Measurements from ENCODE around the gene PITPNM1. TPM values are rescaled to one million over a fixed set of nuclear protein-coding genes. Genes with fewer than 3 reads are reported as not detected.

Gene PITPNM1
- total and polyA plus RNA-seq, 2 of the 13 experiments (the other 11 are each of a cell fraction or from before 2014, with no cell fraction given) = 8.2 to 8.5 TPM

- TF ChIP-seq ZZZ3 (CRISPR knock-in tag; IDR thresholded peaks at IDR 0.05; ENCODE audit: borderline replicate concordance) (peak; percentile 75; the same call in 1 of the 2 replicates), ZBTB7A (CRISPR knock-in tag; IDR thresholded peaks at IDR 0.05) (peak; percentile 89), ZNF570 (CRISPR knock-in tag; IDR thresholded peaks at IDR 0.05; ENCODE audit: borderline replicate concordance) (peak; percentile 51), ZNF781 (CRISPR knock-in tag; IDR thresholded peaks at IDR 0.05; ENCODE audit: borderline replicate concordance, not compliant biosample characterization) (peak; percentile 99), ZNF205 (CRISPR knock-in tag; IDR thresholded peaks at IDR 0.05) (peak; percentile 79), DMAP1 (CRISPR knock-in tag; IDR thresholded peaks at IDR 0.05) (peak; percentile 87), ZFX (CRISPR knock-in tag; IDR thresholded peaks at IDR 0.05; ENCODE audit: low read depth) (peak; percentile 88), NFE2L2 (IDR thresholded peaks at IDR 0.05; ENCODE audit: low read length) (no peak), ZNF644 (CRISPR knock-in tag; IDR thresholded peaks at IDR 0.05; ENCODE audit: low read depth) (peak; percentile 50; the same call in 1 of the 2 replicates), CBX1 (IDR thresholded peaks at IDR 0.05; ENCODE audit: low read depth) (peak; percentile 57), HNF4G (IDR thresholded peaks at IDR 0.05; ENCODE audit: borderline replicate concordance, low read depth, low read length) (peak; percentile 71), HNF4G (CRISPR knock-in tag; IDR thresholded peaks at IDR 0.05; ENCODE audit: borderline replicate concordance, low read depth) (peak; percentile 75; the same call in 1 of the 2 replicates), ZNF160 (CRISPR knock-in tag; IDR thresholded peaks at IDR 0.05) (peak; percentile 79), MEIS2 (CRISPR knock-in tag; IDR thresholded peaks at IDR 0.05) (peak; percentile 54; the same call in 1 of the 2 replicates), HNF4A (CRISPR knock-in tag; IDR thresholded peaks at IDR 0.05) (peak; percentile 58; the same call in 1 of the 2 replicates)
- TF ChIP-seq, protein P1, sequence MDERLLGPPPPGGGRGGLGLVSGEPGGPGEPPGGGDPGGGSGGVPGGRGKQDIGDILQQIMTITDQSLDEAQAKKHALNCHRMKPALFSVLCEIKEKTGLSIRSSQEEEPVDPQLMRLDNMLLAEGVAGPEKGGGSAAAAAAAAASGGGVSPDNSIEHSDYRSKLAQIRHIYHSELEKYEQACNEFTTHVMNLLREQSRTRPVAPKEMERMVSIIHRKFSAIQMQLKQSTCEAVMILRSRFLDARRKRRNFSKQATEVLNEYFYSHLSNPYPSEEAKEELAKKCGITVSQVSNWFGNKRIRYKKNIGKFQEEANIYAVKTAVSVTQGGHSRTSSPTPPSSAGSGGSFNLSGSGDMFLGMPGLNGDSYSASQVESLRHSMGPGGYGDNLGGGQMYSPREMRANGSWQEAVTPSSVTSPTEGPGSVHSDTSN (CRISPR knock-in tag; IDR thresholded peaks at IDR 0.05) = peak; percentile 91
- TF ChIP-seq, protein P2, sequence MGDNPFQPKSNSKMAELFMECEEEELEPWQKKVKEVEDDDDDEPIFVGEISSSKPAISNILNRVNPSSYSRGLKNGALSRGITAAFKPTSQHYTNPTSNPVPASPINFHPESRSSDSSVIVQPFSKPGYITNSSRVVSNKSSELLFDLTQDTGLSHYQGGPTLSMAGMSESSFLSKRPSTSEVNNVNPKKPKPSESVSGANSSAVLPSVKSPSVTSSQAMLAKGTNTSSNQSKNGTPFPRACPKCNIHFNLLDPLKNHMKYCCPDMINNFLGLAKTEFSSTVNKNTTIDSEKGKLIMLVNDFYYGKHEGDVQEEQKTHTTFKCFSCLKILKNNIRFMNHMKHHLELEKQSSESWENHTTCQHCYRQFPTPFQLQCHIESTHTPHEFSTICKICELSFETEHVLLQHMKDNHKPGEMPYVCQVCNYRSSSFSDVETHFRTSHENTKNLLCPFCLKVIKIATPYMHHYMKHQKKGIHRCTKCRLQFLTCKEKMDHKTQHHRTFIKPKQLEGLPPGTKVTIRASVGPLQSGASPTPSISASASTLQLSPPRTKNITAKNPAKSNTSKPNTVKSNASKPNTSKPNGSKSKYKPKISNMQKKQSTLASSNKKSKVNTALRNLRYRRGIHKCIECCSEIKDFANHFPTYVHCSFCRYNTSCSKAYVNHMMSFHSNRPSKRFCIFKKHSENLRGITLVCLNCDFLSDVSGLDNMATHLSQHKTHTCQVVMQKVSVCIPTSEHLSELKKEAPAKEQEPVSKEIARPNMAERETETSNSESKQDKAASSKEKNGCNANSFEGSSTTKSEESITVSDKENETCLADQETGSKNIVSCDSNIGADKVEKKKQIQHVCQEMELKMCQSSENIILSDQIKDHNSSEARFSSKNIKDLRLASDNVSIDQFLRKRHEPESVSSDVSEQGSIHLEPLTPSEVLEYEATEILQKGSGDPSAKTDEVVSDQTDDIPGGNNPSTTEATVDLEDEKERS (CRISPR knock-in tag; IDR thresholded peaks at IDR 0.05) = peak; percentile 97
- TF ChIP-seq, protein P3, sequence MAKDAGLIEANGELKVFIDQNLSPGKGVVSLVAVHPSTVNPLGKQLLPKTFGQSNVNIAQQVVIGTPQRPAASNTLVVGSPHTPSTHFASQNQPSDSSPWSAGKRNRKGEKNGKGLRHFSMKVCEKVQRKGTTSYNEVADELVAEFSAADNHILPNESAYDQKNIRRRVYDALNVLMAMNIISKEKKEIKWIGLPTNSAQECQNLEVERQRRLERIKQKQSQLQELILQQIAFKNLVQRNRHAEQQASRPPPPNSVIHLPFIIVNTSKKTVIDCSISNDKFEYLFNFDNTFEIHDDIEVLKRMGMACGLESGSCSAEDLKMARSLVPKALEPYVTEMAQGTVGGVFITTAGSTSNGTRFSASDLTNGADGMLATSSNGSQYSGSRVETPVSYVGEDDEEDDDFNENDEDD (CRISPR knock-in tag; IDR thresholded peaks at IDR 0.05; ENCODE audit: borderline replicate concordance) = peak; percentile 100
- TF ChIP-seq, protein P4, sequence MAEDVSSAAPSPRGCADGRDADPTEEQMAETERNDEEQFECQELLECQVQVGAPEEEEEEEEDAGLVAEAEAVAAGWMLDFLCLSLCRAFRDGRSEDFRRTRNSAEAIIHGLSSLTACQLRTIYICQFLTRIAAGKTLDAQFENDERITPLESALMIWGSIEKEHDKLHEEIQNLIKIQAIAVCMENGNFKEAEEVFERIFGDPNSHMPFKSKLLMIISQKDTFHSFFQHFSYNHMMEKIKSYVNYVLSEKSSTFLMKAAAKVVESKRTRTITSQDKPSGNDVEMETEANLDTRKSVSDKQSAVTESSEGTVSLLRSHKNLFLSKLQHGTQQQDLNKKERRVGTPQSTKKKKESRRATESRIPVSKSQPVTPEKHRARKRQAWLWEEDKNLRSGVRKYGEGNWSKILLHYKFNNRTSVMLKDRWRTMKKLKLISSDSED (CRISPR knock-in tag; IDR thresholded peaks at IDR 0.05) = no peak
- TF ChIP-seq, protein P5, sequence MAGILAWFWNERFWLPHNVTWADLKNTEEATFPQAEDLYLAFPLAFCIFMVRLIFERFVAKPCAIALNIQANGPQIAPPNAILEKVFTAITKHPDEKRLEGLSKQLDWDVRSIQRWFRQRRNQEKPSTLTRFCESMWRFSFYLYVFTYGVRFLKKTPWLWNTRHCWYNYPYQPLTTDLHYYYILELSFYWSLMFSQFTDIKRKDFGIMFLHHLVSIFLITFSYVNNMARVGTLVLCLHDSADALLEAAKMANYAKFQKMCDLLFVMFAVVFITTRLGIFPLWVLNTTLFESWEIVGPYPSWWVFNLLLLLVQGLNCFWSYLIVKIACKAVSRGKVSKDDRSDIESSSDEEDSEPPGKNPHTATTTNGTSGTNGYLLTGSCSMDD (CRISPR knock-in tag; IDR thresholded peaks at IDR 0.05) = peak; percentile 88; the same call in 1 of the 2 replicates
Measured at GRCh38 chr11:67482827-67483798, 22.1 kb downstream of the PITPNM1 start, which contains the start of gene AIP (continued).

Measured in HepG2 (cell line).